Measurements from ENCODE around the gene KCTD5. TPM values are rescaled to one million over a fixed set of nuclear protein-coding genes. Genes with fewer than 3 reads are reported as not detected.

Gene KCTD5
- total RNA-seq, 1 experiment from 2014 or later, result 83.9 TPM

GRCh38 chr16:2751577-2752034, 69.3 kb downstream of the KCTD5 start:
- DNase-seq (ENCODE audit: low read depth), result no peak

GRCh38 chr16:2752035-2752849, 69.9 kb downstream of the KCTD5 start, which contains the start of gene SRRM2:
Gene SRRM2, plus strand, starts transcription at chr16:2752638. Its CDS starts 3,727 bp downstream, at chr16:2756365.
- peak; percentile 92 for DNase-seq (ENCODE audit: low read depth)

DNA sequence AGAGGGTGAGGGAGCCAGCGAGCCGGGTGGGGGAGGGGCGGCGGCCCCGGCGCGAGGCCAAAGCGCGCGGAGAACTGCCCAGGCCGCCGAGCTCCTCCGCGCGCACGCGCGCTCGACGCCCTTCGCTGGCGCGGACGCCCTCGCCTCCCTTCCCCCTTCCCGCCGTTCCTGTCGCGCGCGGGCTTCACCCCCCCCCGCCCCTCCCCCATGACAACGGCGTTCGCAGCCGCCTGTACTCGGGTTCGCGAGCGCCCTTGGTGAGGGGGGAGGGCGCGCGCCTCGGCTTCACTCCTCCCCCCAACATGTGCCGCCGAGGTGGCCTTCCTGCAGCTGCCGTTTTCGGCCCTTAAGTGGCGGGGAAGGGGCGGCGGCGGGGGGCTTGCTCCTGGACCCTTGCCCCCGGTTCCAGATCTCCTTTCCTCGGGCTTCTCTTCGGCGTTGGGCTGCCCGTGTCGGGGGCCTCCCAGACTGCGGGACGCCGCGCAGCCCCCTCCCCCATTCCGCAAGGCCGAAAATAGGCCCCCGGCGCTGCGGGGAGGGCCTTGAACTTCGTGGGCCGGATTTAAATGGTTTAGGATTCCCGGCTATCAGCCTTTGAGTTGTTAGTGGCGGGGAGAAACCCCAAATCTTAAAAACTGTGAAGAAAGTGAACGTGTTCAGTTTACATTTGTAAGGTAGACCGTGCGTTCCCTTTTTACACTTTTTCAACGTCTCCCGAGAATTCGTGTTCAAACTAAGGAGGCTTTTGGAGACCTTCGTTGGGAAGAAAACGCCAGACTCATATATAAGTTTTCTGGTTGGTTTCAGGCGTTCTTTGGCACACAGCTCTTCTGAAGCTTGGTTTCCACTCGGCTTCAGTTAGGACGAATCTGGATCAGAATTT, 70.8 kb downstream of the KCTD5 start:
- DNase-seq (ENCODE audit: low read depth), result peak; percentile 72

DNA sequence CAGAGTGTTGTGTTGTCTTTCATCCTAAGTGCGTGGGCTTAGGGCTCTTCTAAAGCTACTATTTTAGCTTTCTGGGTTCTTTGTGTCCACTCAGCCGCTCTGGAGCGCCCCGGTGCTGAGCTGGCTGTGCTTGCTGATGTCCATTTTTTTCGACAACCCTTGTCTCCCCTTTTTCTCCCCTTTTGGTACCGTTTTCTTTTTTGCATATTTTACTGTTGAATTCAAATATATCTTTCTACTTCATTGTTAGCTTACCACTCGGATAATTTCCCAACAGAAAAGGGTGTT, 71.4 kb downstream of the KCTD5 start:
- DNase-seq (ENCODE audit: low read depth), result no peak

DNA sequence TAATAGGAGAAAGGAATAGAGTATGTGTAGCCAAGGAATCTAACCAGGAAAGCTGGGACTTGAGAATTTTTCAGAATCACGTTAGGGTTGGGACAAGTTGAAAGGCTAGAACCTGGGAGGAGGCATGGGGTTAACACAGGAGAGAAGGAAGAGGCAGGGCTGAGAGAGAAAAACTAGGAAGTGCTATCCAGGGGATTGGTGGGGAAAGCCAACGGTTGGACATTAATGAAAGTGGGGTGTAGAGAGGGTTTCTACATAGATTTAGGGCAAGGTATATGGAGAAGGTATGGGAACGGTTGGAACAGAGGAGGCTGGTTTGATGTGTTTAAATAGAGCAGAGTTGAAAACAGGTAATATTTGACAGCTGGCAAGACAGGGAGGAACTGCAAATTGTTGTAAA, 72.8 kb downstream of the KCTD5 start:
- DNase-seq (ENCODE audit: low read depth), result no peak

GRCh38 chr16:2756288-2757015, 74.1 kb downstream of the KCTD5 start:
- DNase-seq (ENCODE audit: low read depth), result no peak

- no peak for DNase-seq (ENCODE audit: low read depth)
These were observed 75.0 kb downstream of the KCTD5 start for GRCh38 chr16:2757344-2757743.

Other genes with a start within 250 kb of the KCTD5 start
- gene TEDC2, start 222.4 kb upstream of the KCTD5 start, total RNA-seq (2014; rRNA removed; shearing (Covaris generic)), result 22.6 and 22.8 TPM in 2 replicates
- 0.44 TPM in 1 of 2 replicates, not detected in the other for gene NTN3, start 211.2 kb upstream of the KCTD5 start, total RNA-seq (2014; rRNA removed; shearing (Covaris generic))
- 14.8 and 19.2 TPM in 2 replicates for gene TBC1D24, start 207.4 kb upstream of the KCTD5 start, total RNA-seq (2014; rRNA removed; shearing (Covaris generic))
- 80.0 and 81.3 TPM in 2 replicates for gene ATP6V0C, start 168.6 kb upstream of the KCTD5 start, total RNA-seq (2014; rRNA removed; shearing (Covaris generic))
- 11.7 and 20.1 TPM in 2 replicates for gene AMDHD2, start 162.2 kb upstream of the KCTD5 start, total RNA-seq (2014; rRNA removed; shearing (Covaris generic))
- gene CEMP1, start 151.1 kb upstream of the KCTD5 start, total RNA-seq (2014; rRNA removed; shearing (Covaris generic)), result not detected in 2 replicates
- 19.8 and 33.5 TPM in 2 replicates for gene PDPK1, start 144.5 kb upstream of the KCTD5 start, total RNA-seq (2014; rRNA removed; shearing (Covaris generic))
- gene PRSS27, start 37.7 kb downstream of the KCTD5 start, total RNA-seq (2014; rRNA removed; shearing (Covaris generic)), result 0.17 TPM in 1 of 2 replicates, not detected in the other
- gene SRRM2, start 70.1 kb downstream of the KCTD5 start, total RNA-seq (2014; rRNA removed; shearing (Covaris generic)), result 27.9 and 49.9 TPM in 2 replicates
- 351 and 758 TPM in 2 replicates for gene ELOB, start 94.8 kb downstream of the KCTD5 start, total RNA-seq (2014; rRNA removed; shearing (Covaris generic))
- not detected in 2 replicates for gene PRSS33, start 105.0 kb downstream of the KCTD5 start, total RNA-seq (2014; rRNA removed; shearing (Covaris generic))
- not detected in 2 replicates for gene PRSS41, start 115.9 kb downstream of the KCTD5 start, total RNA-seq (2014; rRNA removed; shearing (Covaris generic))
- not detected in 2 replicates for gene PRSS21, start 134.7 kb downstream of the KCTD5 start, total RNA-seq (2014; rRNA removed; shearing (Covaris generic))
- gene ZG16B, start 147.8 kb downstream of the KCTD5 start, total RNA-seq (2014; rRNA removed; shearing (Covaris generic)), result 0.12 and 3.9 TPM in 2 replicates
- gene PRSS22, start 175.6 kb downstream of the KCTD5 start, total RNA-seq (2014; rRNA removed; shearing (Covaris generic)), result not detected in 2 replicates
- 97.4 and 112 TPM in 2 replicates for gene FLYWCH2, start 200.7 kb downstream of the KCTD5 start, total RNA-seq (2014; rRNA removed; shearing (Covaris generic))
- gene FLYWCH1, start 229.4 kb downstream of the KCTD5 start, total RNA-seq (2014; rRNA removed; shearing (Covaris generic)), result 27.0 and 34.0 TPM in 2 replicates

Measured in M059J (cell line).